Activated naive CD8-positive, alpha-beta T cell treated with anti-CD3 and anti-CD28 coated beads, Interleukin-2, amount 10 ng/mL, durations not matched to agents 7 days and 5 days (primary cell): Measurements from ENCODE around the gene NSMF. TPM values are rescaled to one million over a fixed set of nuclear protein-coding genes. Genes with fewer than 3 reads are reported as not detected.

Experiments
- ATAC-seq: fragments of 150-1000 bp; cut with Tn5 transposase; one replicate; pipeline ENCODE4 v1.10.0; 2021; ENCODE audit warnings: low read depth, moderate library complexity
- POLR2A ChIA-PET: fragments of 350-600 bp; sonication (Branson Sonifier 250); formaldehyde crosslinking; loops from one replicate; lab custom pipeline; 2021; ENCODE audit warnings: antibody characterized with exemption; lab: Charles Lee
- DNase-seq: peaks from one replicate; pipeline ENCODE4 v3.0.0; 2021
- H3K27ac Mint-ChIP-seq: one replicate; pipeline ENCODE4 v1.8.0; 2022; ENCODE audit warnings: mild to moderate bottlenecking, mixed read lengths
- H3K27me3 Mint-ChIP-seq: one replicate; pipeline ENCODE4 v1.8.0; 2022; ENCODE audit warnings: mild to moderate bottlenecking, moderate library complexity, mixed read lengths
- H3K36me3 Mint-ChIP-seq: one replicate; pipeline ENCODE4 v1.8.0; 2021; ENCODE audit warnings: mild to moderate bottlenecking, mixed read lengths
- H3K4me1 Mint-ChIP-seq: one replicate; pipeline ENCODE4 v1.8.0; 2021; ENCODE audit warnings: mixed read lengths
- H3K4me3 Mint-ChIP-seq: one replicate; pipeline ENCODE4 v1.8.0; 2022; ENCODE audit warnings: mild to moderate bottlenecking, moderate library complexity, mixed read lengths
- H3K9me3 Mint-ChIP-seq: one replicate; pipeline ENCODE4 v1.8.0; 2021; ENCODE audit warnings: mixed read lengths
- total RNA-seq, 2 experiments: library from RNA; stranded (reverse); gene quantifications; one replicate each; pipeline ENCODE4 v1.2.3, GENCODE V29; 2021

NSMF gene
- total RNA-seq, 2 experiments from 2014 or later = 54.3 to 58.4 TPM

DNA sequence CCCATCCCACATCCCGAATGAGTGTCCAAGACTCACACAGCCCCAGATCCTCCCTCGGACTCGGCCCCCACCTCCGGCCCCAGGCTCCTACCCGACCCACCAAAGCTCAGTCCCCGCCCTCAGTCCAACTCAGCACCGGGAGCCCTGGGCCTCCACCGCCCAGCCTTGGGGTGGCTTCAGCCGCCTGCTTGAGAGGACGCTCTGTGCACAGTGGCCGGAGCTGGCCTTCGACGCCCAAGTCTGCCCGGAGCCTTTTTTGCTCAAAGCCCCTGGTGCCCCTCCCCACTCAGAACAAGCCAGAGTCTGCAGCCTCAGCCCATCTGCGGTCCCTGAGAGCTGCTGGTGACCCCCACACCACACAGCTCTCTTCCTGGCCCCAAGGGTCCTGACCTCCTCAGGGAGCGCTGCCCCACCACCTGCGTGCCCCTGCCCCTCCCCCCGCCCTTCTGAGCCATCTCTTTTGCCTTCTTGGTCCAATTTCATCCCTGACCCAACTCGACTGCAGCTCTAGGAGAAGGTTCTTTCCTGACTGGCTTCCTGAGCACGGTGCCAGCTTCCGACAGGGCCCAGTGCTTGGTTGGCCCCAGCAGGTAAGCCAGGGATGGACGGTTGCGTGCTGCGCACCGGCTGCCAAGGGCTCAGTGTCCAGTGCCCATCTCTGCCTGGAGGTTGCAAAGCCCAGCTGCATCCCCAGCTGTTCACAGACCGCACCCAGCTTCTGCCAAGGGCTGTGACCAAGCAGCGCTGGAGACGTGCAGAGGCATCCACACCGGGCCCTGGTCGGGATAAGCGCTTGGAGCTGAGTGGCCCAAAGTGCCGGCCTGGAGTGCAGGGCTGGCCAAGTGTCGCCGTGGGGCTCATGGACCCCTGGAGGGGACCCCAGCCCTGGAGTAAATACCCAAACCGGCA, 27.7 kb upstream of the NSMF start:
- H3K27me3 Mint-ChIP-seq = no peaks in the 10 kb centered on the region
- no peak overlapping the region for H3K27ac Mint-ChIP-seq
- peaks cover 13% of the 10 kb centered on the region for H3K4me1 Mint-ChIP-seq
- POLR2A ChIA-PET = interaction anchor here (1.0 kb wide), 1 partner anchor 25 kb away, joined by 3 read pairs; no protein-coding TSS in a partner anchor
- no peaks in the 10 kb centered on the region for H3K36me3 Mint-ChIP-seq
- no peaks in the 10 kb centered on the region for H3K9me3 Mint-ChIP-seq
- DNase-seq = no peak
- no peak for ATAC-seq
- no peak overlapping the region for H3K4me3 Mint-ChIP-seq

GRCh38 chr9:137486141-137486490, 27.0 kb upstream of the NSMF start:
- POLR2A ChIA-PET = interaction anchor here (1.0 kb wide), 1 partner anchor 24 kb away, joined by 3 read pairs; no protein-coding TSS in a partner anchor

GRCh38 chr9:137485343-137486140, 26.4 kb upstream of the NSMF start:
- H3K9me3 Mint-ChIP-seq = no peaks in the 10 kb centered on the region
- POLR2A ChIA-PET = no interaction called here
- H3K27ac Mint-ChIP-seq = no peak overlapping the region
- H3K27me3 Mint-ChIP-seq = no peaks in the 10 kb centered on the region
- ATAC-seq (no peak), DNase-seq (no peak)
- H3K36me3 Mint-ChIP-seq = no peaks in the 10 kb centered on the region
- H3K4me3 Mint-ChIP-seq = no peak overlapping the region
- peaks cover 8% of the 10 kb centered on the region for H3K4me1 Mint-ChIP-seq

More at GRCh38 chr9:137486141-137486490, 27.0 kb upstream of the NSMF start:
- no peak for DNase-seq
- Mint-ChIP-seq H3K27ac (no peak overlapping the region), H3K4me1 (peaks cover 13% of the 10 kb centered on the region), H3K27me3 (no peaks in the 10 kb centered on the region), H3K36me3 (no peaks in the 10 kb centered on the region), H3K9me3 (no peaks in the 10 kb centered on the region), H3K4me3 (no peak overlapping the region)
- ATAC-seq = no peak

DNA sequence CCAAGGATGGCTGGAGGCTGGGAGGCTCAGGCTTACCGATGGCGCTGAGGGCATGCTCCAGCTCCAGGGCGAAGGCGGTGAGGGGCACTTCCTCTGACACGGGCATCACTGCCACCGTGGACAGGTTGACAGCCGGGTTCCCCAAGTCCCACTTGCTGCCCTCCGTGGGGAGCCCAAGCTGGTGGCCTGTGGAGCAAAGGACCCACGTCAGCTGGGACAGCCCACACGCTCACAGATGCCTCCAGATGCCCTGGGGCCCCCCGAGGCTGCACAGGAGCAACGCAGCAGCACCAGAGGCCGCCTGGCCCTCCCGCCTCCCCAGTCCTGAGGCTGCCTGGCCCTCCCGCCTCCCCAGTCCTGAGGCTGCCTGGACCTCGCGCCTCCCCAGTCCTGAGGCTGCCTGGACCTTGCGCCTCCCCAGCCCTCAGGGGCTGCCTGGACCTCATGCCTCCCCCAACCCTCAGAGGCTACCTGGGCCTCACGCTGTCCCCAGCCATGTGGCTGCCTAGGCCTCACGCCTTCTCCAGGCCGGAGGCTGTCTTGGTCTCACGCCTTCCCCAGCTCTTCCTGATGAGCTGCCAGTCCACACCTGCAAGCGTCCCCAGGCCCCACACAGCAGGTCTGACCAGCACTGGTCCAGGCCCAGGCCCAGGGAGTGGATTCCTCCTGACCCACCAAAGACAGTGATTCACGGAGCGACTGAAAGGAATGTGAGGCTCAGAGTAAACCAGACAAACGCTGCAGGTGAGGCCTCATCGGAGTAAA, 25.6 kb upstream of the NSMF start:
- Mint-ChIP-seq H3K4me1 (peaks cover 8% of the 10 kb centered on the region), H3K27ac (no peak overlapping the region), H3K36me3 (no peaks in the 10 kb centered on the region), H3K4me3 (no peak overlapping the region), H3K27me3 (no peaks in the 10 kb centered on the region), H3K9me3 (no peaks in the 10 kb centered on the region)
- POLR2A ChIA-PET = no interaction called here
- ATAC-seq (no peak), DNase-seq (no peak)

DNA sequence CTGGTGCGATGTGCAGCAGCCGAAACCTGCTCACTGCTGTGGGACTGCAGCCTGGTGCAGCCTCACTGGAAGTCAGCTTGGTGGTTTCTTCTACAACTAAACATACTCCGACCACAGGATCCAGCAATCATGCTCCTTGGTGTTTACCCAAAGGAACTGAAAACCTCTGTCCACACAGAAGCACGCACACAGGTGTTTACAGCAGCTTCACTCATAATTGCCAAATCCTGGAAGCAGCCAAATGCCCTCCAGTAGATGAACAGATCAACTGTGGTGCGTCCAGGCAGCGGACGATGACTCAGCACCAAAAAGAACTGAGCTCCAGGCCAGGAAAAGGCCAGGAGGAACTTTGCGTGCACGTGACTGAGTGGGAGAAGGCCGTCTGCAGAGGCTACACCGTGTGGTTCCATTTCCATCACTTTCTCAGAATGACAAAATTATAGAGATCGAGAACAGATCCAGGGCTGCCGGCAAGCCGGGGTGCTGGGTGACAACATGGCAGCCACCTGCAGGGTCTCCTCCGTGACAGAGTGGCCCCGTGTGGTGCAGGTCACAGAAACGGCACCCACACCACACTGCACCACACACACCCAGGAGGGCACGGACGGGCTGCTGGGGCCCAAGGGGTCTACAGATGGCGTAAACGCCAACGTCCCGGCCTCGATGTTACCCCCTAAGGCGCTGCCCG, 23.1 kb upstream of the NSMF start:
- POLR2A ChIA-PET = no interaction called here
- no peaks in the 10 kb centered on the region for H3K36me3 Mint-ChIP-seq
- ATAC-seq (no peak), DNase-seq (no peak)
- peaks cover 8% of the 10 kb centered on the region for H3K4me1 Mint-ChIP-seq
- H3K4me3 Mint-ChIP-seq = no peak overlapping the region
- H3K27me3 Mint-ChIP-seq = no peaks in the 10 kb centered on the region
- H3K27ac Mint-ChIP-seq = no peak overlapping the region
- H3K9me3 Mint-ChIP-seq = no peaks in the 10 kb centered on the region

GRCh38 chr9:137480686-137481683, 21.9 kb upstream of the NSMF start:
- Mint-ChIP-seq H3K9me3 (peaks cover 4% of the 10 kb centered on the region), H3K36me3 (peaks cover 4% of the 10 kb centered on the region), H3K4me1 (peaks cover 8% of the 10 kb centered on the region), H3K27me3 (no peaks in the 10 kb centered on the region), H3K27ac (no peak overlapping the region), H3K4me3 (no peak overlapping the region)
- no peak for ATAC-seq
- POLR2A ChIA-PET = no interaction called here
- DNase-seq = no peak

GRCh38 chr9:137479892-137480685, 21.0 kb upstream of the NSMF start:
- no peak overlapping the region for H3K4me3 Mint-ChIP-seq
- DNase-seq (no peak), ATAC-seq (no peak)
- no peaks in the 10 kb centered on the region for H3K27me3 Mint-ChIP-seq
- H3K27ac Mint-ChIP-seq = no peak overlapping the region
- H3K4me1 Mint-ChIP-seq = peaks cover 8% of the 10 kb centered on the region
- H3K9me3 Mint-ChIP-seq = peaks cover 8% of the 10 kb centered on the region
- H3K36me3 Mint-ChIP-seq = peaks cover 8% of the 10 kb centered on the region
- POLR2A ChIA-PET = no interaction called here

DNA sequence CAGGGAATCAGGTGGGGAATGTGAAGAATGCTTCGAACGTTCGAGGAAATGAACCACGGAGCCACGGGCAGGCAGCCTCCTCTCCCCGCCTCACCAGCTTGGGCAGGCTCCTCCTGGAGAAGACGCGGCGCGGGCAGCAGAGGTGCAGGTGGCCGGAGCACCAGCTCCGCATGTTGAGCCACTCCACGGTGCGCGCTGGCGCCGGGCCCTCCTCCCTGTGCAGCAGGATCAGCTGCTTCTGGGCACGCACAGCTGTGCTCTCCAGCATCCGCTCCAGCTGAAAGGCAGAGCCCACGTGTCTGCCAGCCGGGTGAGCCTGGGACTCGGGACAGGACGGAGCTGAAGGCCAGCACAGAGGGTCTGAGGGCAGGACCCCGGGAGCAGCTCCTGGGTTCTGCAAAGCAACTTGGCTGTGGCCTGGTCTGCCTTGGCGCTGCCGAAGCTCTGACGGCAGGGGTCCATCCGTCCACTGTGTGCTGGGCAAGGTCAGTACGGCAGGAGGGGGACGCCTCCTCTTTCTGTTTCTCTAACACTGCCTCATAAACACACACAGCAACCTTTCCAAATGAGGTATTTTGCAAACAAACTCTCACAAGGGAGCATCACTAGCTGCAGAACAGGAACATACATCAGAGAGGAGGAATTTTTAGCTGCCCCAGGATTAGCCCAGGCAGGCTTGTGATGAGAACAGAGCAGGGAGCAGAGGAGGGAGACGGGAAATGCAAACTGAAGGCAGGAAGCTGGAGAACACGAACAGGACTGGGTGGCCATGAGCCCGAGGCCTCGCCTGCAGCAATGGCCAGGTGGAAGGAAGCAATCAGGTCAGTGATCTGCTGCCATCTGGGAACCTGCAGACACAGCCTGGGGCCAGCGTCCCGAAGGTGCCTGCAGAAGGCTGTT, 20.1 kb upstream of the NSMF start:
- Mint-ChIP-seq H3K36me3 (peaks cover 8% of the 10 kb centered on the region), H3K27me3 (no peaks in the 10 kb centered on the region), H3K9me3 (peaks cover 11% of the 10 kb centered on the region), H3K27ac (no peak overlapping the region), H3K4me3 (no peak overlapping the region), H3K4me1 (peaks cover 8% of the 10 kb centered on the region)
- DNase-seq (no peak), ATAC-seq (no peak)
- POLR2A ChIA-PET = no interaction called here

DNA sequence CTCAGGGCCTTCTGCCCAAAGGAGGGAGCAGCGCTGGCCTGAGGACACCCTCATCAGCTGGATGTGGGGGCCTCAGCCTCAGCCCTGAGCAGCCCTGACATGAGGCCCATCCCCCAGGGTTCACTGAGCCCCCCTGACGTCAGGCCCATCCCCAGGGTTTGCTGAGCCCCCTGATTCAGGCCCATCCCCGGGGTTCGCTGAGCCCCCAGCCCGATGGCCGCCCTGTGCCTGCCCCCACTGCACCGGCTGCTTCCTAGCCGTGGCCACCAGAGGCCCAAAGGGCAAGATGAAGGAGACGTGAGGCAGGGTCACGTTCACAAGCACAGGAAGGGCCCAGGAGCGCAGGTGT, 19.5 kb upstream of the NSMF start:
- H3K27ac Mint-ChIP-seq = no peak overlapping the region
- H3K4me3 Mint-ChIP-seq = no peak overlapping the region
- H3K27me3 Mint-ChIP-seq = no peaks in the 10 kb centered on the region
- H3K36me3 Mint-ChIP-seq = peaks cover 8% of the 10 kb centered on the region
- H3K9me3 Mint-ChIP-seq = peaks cover 16% of the 10 kb centered on the region
- ATAC-seq = no peak
- H3K4me1 Mint-ChIP-seq = peaks cover 8% of the 10 kb centered on the region
- no peak for DNase-seq
- POLR2A ChIA-PET = no interaction called here

GRCh38 chr9:137477778-137478612, 18.9 kb upstream of the NSMF start:
- ATAC-seq = no peak
- H3K27me3 Mint-ChIP-seq = no peaks in the 10 kb centered on the region
- peaks cover 10% of the 10 kb centered on the region for H3K36me3 Mint-ChIP-seq
- H3K9me3 Mint-ChIP-seq = peaks cover 20% of the 10 kb centered on the region
- POLR2A ChIA-PET = no interaction called here
- DNase-seq = no peak
- H3K27ac Mint-ChIP-seq = no peak overlapping the region
- no peak overlapping the region for H3K4me3 Mint-ChIP-seq
- peaks cover 8% of the 10 kb centered on the region for H3K4me1 Mint-ChIP-seq
